Heart right ventricle (tissue), 16 donors: ENCODE measurements around the gene SASH1. TPM values are rescaled to one million over a fixed set of nuclear protein-coding genes. Genes with fewer than 3 reads are reported as not detected.
A peak's percentile ranks its signal among the peaks of the same experiment; 100 is the strongest.

ENCODE experiments used
- ATAC-seq, 8 donors: fragments of 200-7000 bp; cut with Tn5 transposase; one replicate each; pipeline ENCODE4 v1.9.1; 2020; ENCODE audit warnings: mild to moderate bottlenecking in 8 of 8, moderate library complexity in 8 of 8, moderate number of reproducible peaks in 1 of 8
- DNase-seq, 2 donors: peaks; one replicate each; pipeline ENCODE4 v3.0.0-alpha.2; 2020
- H3K27ac ChIP-seq, 10 donors: fragments of 200-600 bp; sonication (generic) in 2 of 10; one replicate each; pipeline versions ENCODE4 v1.5.0 to v1.8.0; 2020 to 2022; ENCODE audit warnings: mild to moderate bottlenecking in 3 of 10
- H3K27me3 ChIP-seq, 7 donors: fragments of 200-600 bp; one replicate each; pipeline ENCODE4 v1.8.0; 2021 to 2022; ENCODE audit warnings: mild to moderate bottlenecking in 2 of 7
- H3K36me3 ChIP-seq, 9 donors: fragments of 200-600 bp; sonication (generic) in 1 of 9; one replicate each; pipeline versions ENCODE4 v1.5.0 to v1.8.0; 2020 to 2022; ENCODE audit warnings: mild to moderate bottlenecking in 2 of 9
- H3K4me1 ChIP-seq, 9 donors: fragments of 200-600 bp; sonication (generic) in 1 of 9; one replicate each; pipeline versions ENCODE4 v1.5.0 to v1.8.0; 2020 to 2022; ENCODE audit warnings: mild to moderate bottlenecking in 4 of 9
- H3K4me3 ChIP-seq, 10 donors: fragments of 200-600 bp; sonication (generic) in 2 of 10; one replicate each; pipeline versions ENCODE4 v1.5.0 to v1.8.0; 2020 to 2022; ENCODE audit warnings: mild to moderate bottlenecking in 7 of 10, moderate library complexity in 2 of 10
- H3K9me3 ChIP-seq, 11 donors: fragments of 200-600 bp in 10 of 11; sonication (generic) in 2 of 11; one replicate each; pipeline versions ENCODE4 v1.5.0 to v1.8.0; 2013 to 2022; ENCODE audit warnings: mild to moderate bottlenecking in 2 of 11, control low read depth in 1 of 11, moderate library complexity in 1 of 11
- WGBS, 2 donors: extraction: QIAGEN DNeasy Blood & Tissue Kit; methylation state at CpG; one replicate each; pipeline ENCODE4 v1.1.7; 2013; ENCODE audit warnings: inconsistent platforms in 1 of 2; 5-methylcytosine and 5-hydroxymethylcytosine counted together
- intact Hi-C, 10 donors: fragments of 100-400 bp; cut with DNase I; formaldehyde crosslinking; loops; one replicate each; pipeline versions ENCODE4 v1.11.1 to v1.14.2; 2022
- polyA plus RNA-seq, 2 donors: library from polyadenylated mRNA; stranded (reverse); fragments of 200-250 nt; gene quantifications; one replicate each; pipeline ENCODE4 v1.2.3, GENCODE V29; 2013
- total RNA-seq, 10 donors: library from RNA; stranded (reverse); fragmentation: NEBNext Ultra II Directional in 3 of 10; extraction: Animal tissue kit (Norgen Biotek cat#: 25700) in 3 of 10; gene quantifications; one replicate each; pipeline versions ENCODE4 v1.2.1 to v1.2.4, GENCODE V29; 2021 to 2023
- TF ChIP-seq, protein P1 (sequence below), 9 donors: fragments of 200-600 bp; sonication (generic) in 2 of 9; IDR thresholded peaks; one replicate each; pipeline versions ENCODE4 v1.5.0 to v1.8.0; 2021 to 2022; ENCODE audit warnings: antibody characterized with exemption in 9 of 9, mild to moderate bottlenecking in 5 of 9, moderate library complexity in 1 of 9
- donor health status: Arrhythmogenic right ventricular cardiomyopathy.
- donor health status: ischemic (EF 13 %, LVEDD 7.1; RV severe dilation, severe dysfunction).
- donor health status: healthy with polysubstance abuse.
- donor health status: DM: no; HTN: yes; CAD: no.
- donor health status: DM: no; HTN: no; CAD: no.
- donor health status: ischemic (EF 25% LVEDD 6.9; RV normal size, moderate dysfunction).
- donor health status: ischemic (EF 25% LVEDD 5.7; RV mildly dilated, moderate dysfunction).
- donor health status: healthy.
- donor health status: DM: yes; HTN: yes; CAD: no.
- donor health status: Ischemic cardiomyopathy.
- donor health status: ischemic (EF 35%, LVEDD 5.7; RV mildly dilated, moderate dysfunction).
- donor health status: nonischemic (EF 11% LVEDD 7.7; RV severe dilation, severe dysfunction).
- donor health status: DM: yes; HTN: yes; CAD: no.
- donor health status: PGD.
- donor health status: ischemic (EF 29% LVEDD 5.4; RV normal size, mild dysfunction).
- donor health status: nonischemic (EF 23%, LVEDD 6.1; RV moderate dilation, normal function).

SASH1 gene
- total and polyA plus RNA-seq, 12 donors, result 6.9 to 47.1 (median 25.9) TPM

DNA sequence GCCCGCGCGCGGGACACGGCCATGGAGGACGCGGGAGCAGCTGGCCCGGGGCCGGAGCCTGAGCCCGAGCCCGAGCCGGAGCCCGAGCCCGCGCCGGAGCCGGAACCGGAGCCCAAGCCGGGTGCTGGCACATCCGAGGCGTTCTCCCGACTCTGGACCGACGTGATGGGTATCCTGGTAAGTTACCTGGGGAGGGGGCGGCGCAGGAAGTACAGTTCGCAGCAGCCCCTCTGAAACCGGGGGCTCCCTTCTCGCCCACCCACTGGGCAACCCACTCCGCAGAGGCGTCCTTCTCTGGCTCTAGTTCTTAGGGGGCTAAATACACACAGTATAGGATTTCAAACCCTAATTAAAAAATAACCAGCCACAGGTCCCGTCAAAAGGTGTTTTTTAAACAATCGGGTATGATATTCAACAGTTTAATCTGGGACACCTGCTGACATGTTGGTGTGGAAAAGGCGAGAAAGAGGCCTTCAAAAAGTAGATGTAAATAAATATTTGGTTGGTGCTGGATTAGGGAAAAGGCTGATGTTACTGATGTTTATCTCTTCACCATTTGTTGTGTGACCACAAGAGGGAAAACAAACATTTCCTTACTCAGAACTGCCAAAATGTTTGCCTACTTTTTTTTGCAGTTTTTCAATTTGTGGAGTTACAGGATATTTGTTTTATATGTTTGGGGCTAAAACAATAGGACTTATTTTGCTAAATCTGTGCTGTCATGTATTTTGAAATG is 577 bp downstream of the SASH1 start:
- TF ChIP-seq, protein P1, sequence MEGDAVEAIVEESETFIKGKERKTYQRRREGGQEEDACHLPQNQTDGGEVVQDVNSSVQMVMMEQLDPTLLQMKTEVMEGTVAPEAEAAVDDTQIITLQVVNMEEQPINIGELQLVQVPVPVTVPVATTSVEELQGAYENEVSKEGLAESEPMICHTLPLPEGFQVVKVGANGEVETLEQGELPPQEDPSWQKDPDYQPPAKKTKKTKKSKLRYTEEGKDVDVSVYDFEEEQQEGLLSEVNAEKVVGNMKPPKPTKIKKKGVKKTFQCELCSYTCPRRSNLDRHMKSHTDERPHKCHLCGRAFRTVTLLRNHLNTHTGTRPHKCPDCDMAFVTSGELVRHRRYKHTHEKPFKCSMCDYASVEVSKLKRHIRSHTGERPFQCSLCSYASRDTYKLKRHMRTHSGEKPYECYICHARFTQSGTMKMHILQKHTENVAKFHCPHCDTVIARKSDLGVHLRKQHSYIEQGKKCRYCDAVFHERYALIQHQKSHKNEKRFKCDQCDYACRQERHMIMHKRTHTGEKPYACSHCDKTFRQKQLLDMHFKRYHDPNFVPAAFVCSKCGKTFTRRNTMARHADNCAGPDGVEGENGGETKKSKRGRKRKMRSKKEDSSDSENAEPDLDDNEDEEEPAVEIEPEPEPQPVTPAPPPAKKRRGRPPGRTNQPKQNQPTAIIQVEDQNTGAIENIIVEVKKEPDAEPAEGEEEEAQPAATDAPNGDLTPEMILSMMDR (IDR thresholded peaks at IDR 0.05), result peak in 4 of 9 donors; percentile 12 to 44 (median 22)
- Histone ChIP-seq H3K27me3 (peaks cover 0 to 31% (median 0%) of the 10 kb centered on the region in 7 donors), H3K9me3 (no peaks in the 10 kb centered on the region), H3K4me3 (peak overlapping the region; percentile 68 to 88 (median 76)), H3K36me3 (no peaks in the 10 kb centered on the region), H3K4me1 (peaks cover 0 to 60% (median 38%) of the 10 kb centered on the region in 9 donors), H3K27ac (peak overlapping the region; percentile 86 to 98 (median 92))
- DNase-seq, result peak in 1 of 2 donors; percentile 19
- ATAC-seq, result peak in 4 of 8 donors; percentile 2 to 37 (median 9)
- intact Hi-C loops, result loop anchor here in 8 of 10 donors (2.0 to 10.0 kb wide), 7 partner anchors 52 to 158 kb away; no protein-coding TSS in a partner anchor
- 2 to 4% methylated on average over 30 to 34 of the region's 34 CpGs for WGBS, 2 donors

DNA sequence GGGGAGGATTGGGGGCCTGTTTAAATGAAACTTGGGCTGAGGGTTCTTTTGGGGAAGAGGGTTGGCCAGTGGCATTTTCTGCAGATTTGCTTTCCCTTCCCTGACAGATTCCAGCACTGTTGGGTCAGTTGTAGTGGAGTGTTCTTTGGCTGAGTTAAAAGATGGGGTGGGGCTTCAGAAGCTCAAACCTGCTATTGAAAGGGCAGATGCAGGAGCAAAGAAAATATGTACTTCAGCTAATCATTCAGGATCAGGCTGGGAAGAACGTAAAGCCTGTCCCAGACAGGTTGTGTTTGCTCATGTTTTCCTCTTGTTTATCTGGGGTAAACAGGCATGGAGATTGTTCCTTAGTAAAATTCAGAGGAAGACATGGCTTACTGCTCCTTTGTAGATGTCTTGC is 2.5 kb downstream of the SASH1 start:
- peaks cover 0 to 61% (median 38%) of the 10 kb centered on the region in 9 donors for H3K4me1 ChIP-seq
- intact Hi-C loops, result loop anchor here in 6 of 10 donors (10.0 kb wide), 4 partner anchors 50 to 160 kb away; no protein-coding TSS in a partner anchor
- peaks cover 0 to 31% (median 0%) of the 10 kb centered on the region in 7 donors for H3K27me3 ChIP-seq
- 33 to 58% methylated on average over 1 of the region's 1 CpG for WGBS, 2 donors
- peak overlapping the region in 8 of 10 donors; percentile 68 to 88 (median 80) for H3K4me3 ChIP-seq
- TF ChIP-seq, protein P1 (IDR thresholded peaks at IDR 0.05), result no peak
- DNase-seq (peak in 1 of 2 donors; percentile 12), ATAC-seq (peak in 4 of 8 donors; percentile 15 to 45 (median 25))
- no peaks in the 10 kb centered on the region for H3K9me3 ChIP-seq
- peaks cover 0 to 8% (median 0%) of the 10 kb centered on the region in 9 donors for H3K36me3 ChIP-seq
- peak overlapping the region in 9 of 10 donors; percentile 18 to 98 (median 91) for H3K27ac ChIP-seq

DNA sequence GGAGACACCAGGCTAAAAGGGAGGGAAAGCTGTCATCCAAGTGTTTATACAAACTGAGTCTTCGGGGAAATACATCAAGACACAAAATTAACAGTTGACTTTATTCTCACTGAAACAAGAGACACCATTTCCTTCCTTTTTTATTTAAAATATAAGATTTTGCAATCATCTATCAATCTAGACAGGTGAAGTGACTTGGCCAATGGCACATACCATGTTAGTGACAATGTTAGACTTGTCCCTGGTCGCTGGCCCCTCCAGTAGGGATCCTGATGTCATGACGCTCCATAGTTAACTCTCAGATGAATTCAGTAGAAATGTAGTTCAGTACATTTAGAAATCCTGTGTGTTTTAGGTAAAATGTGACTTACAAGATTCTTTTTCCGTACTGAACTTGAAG is 2.9 kb downstream of the SASH1 start:
- Histone ChIP-seq H3K4me3 (peak overlapping the region in 7 of 10 donors; percentile 68 to 88 (median 81)), H3K4me1 (peaks cover 0 to 63% (median 38%) of the 10 kb centered on the region in 9 donors), H3K36me3 (peaks cover 0 to 8% (median 0%) of the 10 kb centered on the region in 9 donors), H3K9me3 (no peaks in the 10 kb centered on the region), H3K27ac (peak overlapping the region in 8 of 10 donors; percentile 39 to 98 (median 91)), H3K27me3 (peaks cover 0 to 30% (median 0%) of the 10 kb centered on the region in 7 donors)
- DNase-seq, result no peak
- ATAC-seq, result no peak
- WGBS, 2 donors, result 53 to 77% methylated on average over 4 of the region's 4 CpGs
- TF ChIP-seq, protein P1 (IDR thresholded peaks at IDR 0.05), result no peak
- intact Hi-C loops, result loop anchor here in 6 of 10 donors (10.0 kb wide), 4 partner anchors 49 to 161 kb away; no protein-coding TSS in a partner anchor

DNA sequence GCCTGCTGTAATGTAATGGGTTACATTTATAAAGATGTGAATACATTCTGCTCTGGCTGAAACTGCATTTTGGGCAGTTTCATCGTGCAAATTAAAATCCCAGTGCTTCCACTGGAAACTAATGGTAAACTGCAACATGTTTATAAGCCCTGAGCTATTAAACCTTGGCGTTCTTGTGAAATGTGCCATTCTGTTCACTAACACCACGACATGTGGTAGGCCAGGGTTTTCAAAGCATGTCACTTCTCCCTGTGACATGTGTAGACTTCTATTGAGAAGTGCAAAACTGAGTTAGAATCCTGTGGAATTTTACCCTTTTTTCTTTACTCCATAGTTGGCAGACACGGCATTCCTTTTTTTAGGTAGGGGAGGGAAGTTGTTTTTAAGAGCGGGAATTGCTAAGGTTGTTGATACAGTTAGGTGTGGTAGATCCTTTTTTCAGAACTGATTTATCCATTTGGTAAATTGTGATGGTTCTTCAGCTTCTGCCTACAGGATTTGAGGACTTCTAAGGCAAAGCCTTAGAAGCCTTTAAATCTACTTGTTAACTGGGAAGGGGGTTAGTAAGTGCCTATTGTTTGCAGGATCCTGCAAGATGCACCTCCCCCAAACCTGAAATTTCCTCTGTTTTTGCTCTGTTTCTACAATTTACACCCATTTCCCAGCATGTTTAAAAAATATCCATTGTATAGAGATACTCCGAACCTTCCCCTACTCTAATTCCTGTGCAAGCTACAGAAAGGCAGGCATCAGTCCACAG is 4.2 kb downstream of the SASH1 start:
- TF ChIP-seq, protein P1 (IDR thresholded peaks at IDR 0.05), result no peak
- H3K4me3 ChIP-seq, result peak overlapping the region in 1 of 10 donors; percentile 2
- intact Hi-C loops, result loop anchor here in 6 of 10 donors (10.0 kb wide), 4 partner anchors 48 to 162 kb away; no protein-coding TSS in a partner anchor
- H3K4me1 ChIP-seq, result peaks cover 0 to 62% (median 38%) of the 10 kb centered on the region in 9 donors
- ATAC-seq, result no peak
- WGBS, 2 donors, result 56 to 66% methylated on average over 6 of the region's 6 CpGs
- no peak for DNase-seq
- H3K27ac ChIP-seq, result peak overlapping the region in 7 of 10 donors; percentile 21 to 98 (median 37)
- peaks cover 0 to 8% (median 0%) of the 10 kb centered on the region in 9 donors for H3K36me3 ChIP-seq
- H3K9me3 ChIP-seq, result no peaks in the 10 kb centered on the region
- peaks cover 0 to 18% (median 0%) of the 10 kb centered on the region in 7 donors for H3K27me3 ChIP-seq
